C4-2B (cell line): ENCODE results near the gene XIRP2.

ENCODE experiments used
- H3K27ac ChIP-seq: fragments of 450-650 bp; 2 replicates; pipeline ENCODE4 v1.5.1; 2017
- ZFX ChIP-seq: fragments of 450-650 bp; IDR thresholded peaks from 2 replicates; pipeline ENCODE4 v1.6.1; 2017
- TF ChIP-seq, protein P1 (sequence below): fragments of 450-650 bp; conservative IDR thresholded peaks from 2 replicates; pipeline ENCODE4 v1.5.1; 2017; ENCODE audit warnings: mild to moderate bottlenecking

XIRP2 gene

DNA sequence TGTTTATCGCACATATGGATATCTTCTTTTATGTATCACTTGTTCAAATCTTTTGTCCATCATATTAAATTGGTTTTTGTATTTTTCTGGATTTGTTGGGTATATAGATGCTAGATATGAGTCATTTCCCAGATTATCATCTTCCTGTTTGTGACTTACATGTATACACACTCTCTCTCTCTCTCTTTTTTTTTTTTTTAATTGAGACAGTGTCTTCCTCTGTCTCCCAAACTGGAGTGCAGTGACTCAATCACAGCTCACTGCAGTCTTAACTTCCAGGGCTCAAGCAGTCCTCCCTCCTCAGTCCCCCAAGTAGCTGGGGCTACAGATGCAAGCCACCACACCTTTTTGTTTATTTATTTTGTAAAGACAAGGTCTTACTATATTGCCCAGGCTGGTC is 43.8 kb downstream of the XIRP2 start:
- H3K27ac ChIP-seq, result no peak overlapping the region
- TF ChIP-seq ZFX, result no peak
- TF ChIP-seq, protein P1, sequence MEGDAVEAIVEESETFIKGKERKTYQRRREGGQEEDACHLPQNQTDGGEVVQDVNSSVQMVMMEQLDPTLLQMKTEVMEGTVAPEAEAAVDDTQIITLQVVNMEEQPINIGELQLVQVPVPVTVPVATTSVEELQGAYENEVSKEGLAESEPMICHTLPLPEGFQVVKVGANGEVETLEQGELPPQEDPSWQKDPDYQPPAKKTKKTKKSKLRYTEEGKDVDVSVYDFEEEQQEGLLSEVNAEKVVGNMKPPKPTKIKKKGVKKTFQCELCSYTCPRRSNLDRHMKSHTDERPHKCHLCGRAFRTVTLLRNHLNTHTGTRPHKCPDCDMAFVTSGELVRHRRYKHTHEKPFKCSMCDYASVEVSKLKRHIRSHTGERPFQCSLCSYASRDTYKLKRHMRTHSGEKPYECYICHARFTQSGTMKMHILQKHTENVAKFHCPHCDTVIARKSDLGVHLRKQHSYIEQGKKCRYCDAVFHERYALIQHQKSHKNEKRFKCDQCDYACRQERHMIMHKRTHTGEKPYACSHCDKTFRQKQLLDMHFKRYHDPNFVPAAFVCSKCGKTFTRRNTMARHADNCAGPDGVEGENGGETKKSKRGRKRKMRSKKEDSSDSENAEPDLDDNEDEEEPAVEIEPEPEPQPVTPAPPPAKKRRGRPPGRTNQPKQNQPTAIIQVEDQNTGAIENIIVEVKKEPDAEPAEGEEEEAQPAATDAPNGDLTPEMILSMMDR, result no peak

DNA sequence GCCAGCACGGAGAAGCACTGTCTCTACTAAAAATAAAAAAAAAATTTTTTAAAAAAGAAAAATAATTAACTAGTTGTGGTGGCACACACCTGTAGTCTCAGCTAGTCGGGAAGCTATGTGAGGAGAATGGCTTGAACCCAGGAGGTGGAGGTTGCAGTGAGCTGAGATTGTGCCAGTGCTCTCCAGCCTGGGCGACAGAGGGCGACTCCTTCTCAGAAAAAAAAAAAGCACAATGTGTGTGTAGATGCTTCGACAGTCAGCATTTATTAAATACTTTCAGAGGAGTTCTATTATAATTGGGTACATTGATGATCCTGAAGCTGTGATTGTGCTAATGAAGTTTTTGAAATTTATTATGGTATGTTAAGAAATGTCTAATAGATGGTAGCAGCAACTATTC is 46.5 kb downstream of the XIRP2 start:
- no peak overlapping the region for H3K27ac ChIP-seq
- no peak for TF ChIP-seq ZFX
- TF ChIP-seq, protein P1, result peak; percentile 27

GRCh38 chr2:166942377-166942776 is 54.1 kb downstream of the XIRP2 start:
- H3K27ac ChIP-seq, result no peak overlapping the region
- TF ChIP-seq ZFX, result no peak
- TF ChIP-seq, protein P1, result no peak

DNA sequence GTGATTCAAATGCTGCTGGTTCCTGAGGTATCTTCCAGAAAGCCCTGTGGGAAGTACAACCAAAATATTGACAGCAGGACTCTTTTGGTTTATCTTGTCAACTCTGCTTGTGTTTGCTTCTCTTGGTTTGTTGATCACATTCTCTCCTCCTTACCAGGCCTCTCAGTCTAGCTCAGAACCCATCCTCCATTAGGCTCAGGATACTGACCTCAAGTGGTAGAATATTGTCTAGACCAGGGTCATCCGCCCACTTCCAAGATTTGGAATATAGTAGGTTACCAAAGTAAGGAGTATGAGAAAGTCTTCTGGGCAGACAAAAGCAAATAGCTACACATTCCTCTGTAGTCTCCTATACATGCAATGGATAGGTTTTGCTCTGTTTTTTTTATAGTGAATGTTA is 56.6 kb downstream of the XIRP2 start:
- H3K27ac ChIP-seq, result no peak overlapping the region
- TF ChIP-seq, protein P1, result peak; percentile 11; the same call in 1 of the 2 replicates
- no peak for TF ChIP-seq ZFX

GRCh38 chr2:166957686-166958085 is 69.4 kb downstream of the XIRP2 start:
- TF ChIP-seq, protein P1, result no peak
- TF ChIP-seq ZFX, result no peak
- no peak overlapping the region for H3K27ac ChIP-seq

- TF ChIP-seq ZFX, result no peak
- TF ChIP-seq, protein P1, result no peak
- H3K27ac ChIP-seq, result no peak overlapping the region
These were observed 70.8 kb downstream of the XIRP2 start for GRCh38 chr2:166958986-166959481.

DNA sequence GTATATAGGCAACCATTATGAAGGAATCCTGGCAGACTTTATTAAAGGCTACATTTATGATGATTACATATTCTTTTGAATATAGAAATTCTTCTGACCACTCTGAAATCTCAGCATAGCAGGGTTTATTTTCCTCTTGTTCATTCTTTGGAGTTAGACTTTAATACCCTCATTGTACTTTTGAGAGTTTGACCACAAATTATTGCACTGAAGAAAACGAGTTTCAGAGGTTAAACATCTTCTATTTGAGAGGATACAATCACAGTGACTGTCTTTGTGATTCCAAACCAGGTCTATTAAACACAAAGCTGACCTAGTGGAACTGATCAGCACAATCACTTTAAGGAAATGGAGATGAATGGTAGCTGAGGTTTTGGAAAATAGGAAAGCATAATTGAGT is 71.3 kb downstream of the XIRP2 start:
- TF ChIP-seq ZFX, result no peak
- TF ChIP-seq, protein P1, result no peak
- no peak overlapping the region for H3K27ac ChIP-seq
